ENCODE measurements around the gene TLE7.

TLE7 gene

GRCh38 chr16:71460236-71460635, 18.4 kb upstream of the TLE7 start:
- FAIRE-seq (no peak), DNase-seq (ENCODE audit: insufficient read length, low spot score) (no peak)
- TF ChIP-seq TAF1 (IDR thresholded peaks at IDR 0.05; ENCODE audit: low read depth, low read length) (no peak), POU2F2 (IDR thresholded peaks at IDR 0.05; ENCODE audit: low read depth, low read length) (no peak), SPI1 (IDR thresholded peaks at IDR 0.05; ENCODE audit: low read depth, low read length) (no peak), POLR2AphosphoS5 (IDR thresholded peaks at IDR 0.05; ENCODE audit: low read depth, low read length) (no peak), POLR2A (IDR thresholded peaks at IDR 0.05; ENCODE audit: low read depth, low read length) (no peak), PAX5 (IDR thresholded peaks at IDR 0.05; ENCODE audit: insufficient read depth, low read length, severe bottlenecking) (no peak)

GRCh38 chr16:71459510-71459909, 17.7 kb upstream of the TLE7 start:
- DNase-seq (ENCODE audit: insufficient read length, low spot score) (no peak), FAIRE-seq (no peak)
- TF ChIP-seq POLR2A (IDR thresholded peaks at IDR 0.05; ENCODE audit: low read depth, low read length): no peak
- TF ChIP-seq SPI1 (IDR thresholded peaks at IDR 0.05; ENCODE audit: low read depth, low read length): no peak
- no peak for TF ChIP-seq POU2F2 (IDR thresholded peaks at IDR 0.05; ENCODE audit: low read depth, low read length)
- no peak for TF ChIP-seq PAX5 (IDR thresholded peaks at IDR 0.05; ENCODE audit: insufficient read depth, low read length, severe bottlenecking)
- no peak for TF ChIP-seq POLR2AphosphoS5 (IDR thresholded peaks at IDR 0.05; ENCODE audit: low read depth, low read length)
- TF ChIP-seq TAF1 (IDR thresholded peaks at IDR 0.05; ENCODE audit: low read depth, low read length): no peak

- TF ChIP-seq POLR2A (IDR thresholded peaks at IDR 0.05; ENCODE audit: low read depth, low read length) (no peak), POU2F2 (IDR thresholded peaks at IDR 0.05; ENCODE audit: low read depth, low read length) (no peak), PAX5 (IDR thresholded peaks at IDR 0.05; ENCODE audit: insufficient read depth, low read length, severe bottlenecking) (no peak), POLR2AphosphoS5 (IDR thresholded peaks at IDR 0.05; ENCODE audit: low read depth, low read length) (no peak), SPI1 (IDR thresholded peaks at IDR 0.05; ENCODE audit: low read depth, low read length) (no peak), TAF1 (IDR thresholded peaks at IDR 0.05; ENCODE audit: low read depth, low read length) (no peak)
- no peak for FAIRE-seq
- DNase-seq (ENCODE audit: insufficient read length, low spot score): no peak
Observed at GRCh38 chr16:71456801-71457200, 14.9 kb upstream of the TLE7 start.

GRCh38 chr16:71453036-71453435, 11.2 kb upstream of the TLE7 start:
- TF ChIP-seq SPI1 (IDR thresholded peaks at IDR 0.05; ENCODE audit: low read depth, low read length): no peak
- TF ChIP-seq POLR2A (IDR thresholded peaks at IDR 0.05; ENCODE audit: low read depth, low read length): no peak
- no peak for TF ChIP-seq TAF1 (IDR thresholded peaks at IDR 0.05; ENCODE audit: low read depth, low read length)
- no peak for TF ChIP-seq PAX5 (IDR thresholded peaks at IDR 0.05; ENCODE audit: insufficient read depth, low read length, severe bottlenecking)
- TF ChIP-seq POU2F2 (IDR thresholded peaks at IDR 0.05; ENCODE audit: low read depth, low read length): no peak
- TF ChIP-seq POLR2AphosphoS5 (IDR thresholded peaks at IDR 0.05; ENCODE audit: low read depth, low read length): no peak
- FAIRE-seq: no peak
- no peak for DNase-seq (ENCODE audit: insufficient read length, low spot score)

- DNase-seq (ENCODE audit: insufficient read length, low spot score): no peak
- FAIRE-seq: no peak
- TF ChIP-seq PAX5 (IDR thresholded peaks at IDR 0.05; ENCODE audit: insufficient read depth, low read length, severe bottlenecking): no peak
Observed at GRCh38 chr16:71449020-71449419, 7.2 kb upstream of the TLE7 start.

GRCh38 chr16:71448274-71448866, 6.5 kb upstream of the TLE7 start:
- no peak for FAIRE-seq
- no peak for DNase-seq (ENCODE audit: insufficient read length, low spot score)
- TF ChIP-seq SPI1 (IDR thresholded peaks at IDR 0.05; ENCODE audit: low read depth, low read length) (no peak), POU2F2 (IDR thresholded peaks at IDR 0.05; ENCODE audit: low read depth, low read length) (no peak), POLR2AphosphoS5 (IDR thresholded peaks at IDR 0.05; ENCODE audit: low read depth, low read length) (no peak), POLR2A (IDR thresholded peaks at IDR 0.05; ENCODE audit: low read depth, low read length) (no peak), TAF1 (IDR thresholded peaks at IDR 0.05; ENCODE audit: low read depth, low read length) (no peak), PAX5 (IDR thresholded peaks at IDR 0.05; ENCODE audit: insufficient read depth, low read length, severe bottlenecking) (no peak)

GRCh38 chr16:71443714-71444113, 1.9 kb upstream of the TLE7 start:
- FAIRE-seq: no peak
- no peak for DNase-seq (ENCODE audit: insufficient read length, low spot score)
- TF ChIP-seq POLR2A (IDR thresholded peaks at IDR 0.05; ENCODE audit: low read depth, low read length): no peak
- no peak for TF ChIP-seq TAF1 (IDR thresholded peaks at IDR 0.05; ENCODE audit: low read depth, low read length)
- no peak for TF ChIP-seq PAX5 (IDR thresholded peaks at IDR 0.05; ENCODE audit: insufficient read depth, low read length, severe bottlenecking)
- no peak for TF ChIP-seq POLR2AphosphoS5 (IDR thresholded peaks at IDR 0.05; ENCODE audit: low read depth, low read length)
- no peak for TF ChIP-seq SPI1 (IDR thresholded peaks at IDR 0.05; ENCODE audit: low read depth, low read length)
- TF ChIP-seq POU2F2 (IDR thresholded peaks at IDR 0.05; ENCODE audit: low read depth, low read length): no peak

GRCh38 chr16:71441348-71442050, 355 bp downstream of the TLE7 start:
- DNase-seq (ENCODE audit: insufficient read length, low spot score) (no peak), FAIRE-seq (no peak)
- TF ChIP-seq TAF1 (IDR thresholded peaks at IDR 0.05; ENCODE audit: low read depth, low read length) (no peak), PAX5 (IDR thresholded peaks at IDR 0.05; ENCODE audit: insufficient read depth, low read length, severe bottlenecking) (no peak), SPI1 (IDR thresholded peaks at IDR 0.05; ENCODE audit: low read depth, low read length) (no peak), POLR2A (IDR thresholded peaks at IDR 0.05; ENCODE audit: low read depth, low read length) (no peak), POLR2AphosphoS5 (IDR thresholded peaks at IDR 0.05; ENCODE audit: low read depth, low read length) (no peak), POU2F2 (IDR thresholded peaks at IDR 0.05; ENCODE audit: low read depth, low read length) (no peak)

GRCh38 chr16:71440669-71441347, 1.0 kb downstream of the TLE7 start:
- peak; percentile 39 for DNase-seq (ENCODE audit: insufficient read length, low spot score)
- FAIRE-seq: no peak

More at GRCh38 chr16:71440669-71441347, 1.0 kb downstream of the TLE7 start:
- no peak for TF ChIP-seq SPI1 (IDR thresholded peaks at IDR 0.05; ENCODE audit: low read depth, low read length)
- no peak for TF ChIP-seq POLR2AphosphoS5 (IDR thresholded peaks at IDR 0.05; ENCODE audit: low read depth, low read length)
- TF ChIP-seq PAX5 (IDR thresholded peaks at IDR 0.05; ENCODE audit: insufficient read depth, low read length, severe bottlenecking): no peak
- TF ChIP-seq POU2F2 (IDR thresholded peaks at IDR 0.05; ENCODE audit: low read depth, low read length): no peak
- TF ChIP-seq TAF1 (IDR thresholded peaks at IDR 0.05; ENCODE audit: low read depth, low read length): no peak
- no peak for TF ChIP-seq POLR2A (IDR thresholded peaks at IDR 0.05; ENCODE audit: low read depth, low read length)
